Urinary bladder (tissue), 4 donors: Measurements from ENCODE around the gene LIM2. TPM values are rescaled to one million over a fixed set of nuclear protein-coding genes. Genes with fewer than 3 reads are reported as not detected.

Experiments
- DNase-seq: peaks from one replicate; pipeline ENCODE4 v3.0.0-alpha.2; 2015; ENCODE audit errors: extremely low spot score
- H3K27ac ChIP-seq: one replicate; pipeline ENCODE4 v1.5.1; 2013; ENCODE audit warnings: low read depth, mild to moderate bottlenecking, moderate library complexity
- H3K36me3 ChIP-seq: one replicate; pipeline ENCODE4 v1.6.1; 2013; ENCODE audit warnings: mild to moderate bottlenecking, moderate library complexity; ENCODE audit not compliant: insufficient read depth
- H3K4me1 ChIP-seq: one replicate; pipeline ENCODE4 v1.6.1; 2013; ENCODE audit warnings: mild to moderate bottlenecking, moderate library complexity; ENCODE audit not compliant: insufficient read depth
- H3K4me3 ChIP-seq: one replicate; pipeline ENCODE4 v1.5.1; 2013; ENCODE audit warnings: low read depth, low read length
- WGBS: extraction: QIAGEN DNeasy Blood & Tissue Kit; methylation state at CpG from one replicate; pipeline ENCODE4 v1.1.7; 2013; 5-methylcytosine and 5-hydroxymethylcytosine counted together
- polyA plus RNA-seq: library from polyadenylated mRNA; stranded (reverse); fragments of 200-250 nt; gene quantifications from one replicate; pipeline ENCODE4 v1.2.3, GENCODE V29; 2013
- total RNA-seq: library from RNA; depleted of rRNA; stranded (reverse); fragments of >200 nt; gene quantifications from one replicate; pipeline ENCODE4 v1.2.3, GENCODE V29; 2014
- donor health status: healthy with polysubstance abuse.
- donor health status: healthy.

LIM2 gene
- total and polyA plus RNA-seq, 2 donors: not detected

DNA sequence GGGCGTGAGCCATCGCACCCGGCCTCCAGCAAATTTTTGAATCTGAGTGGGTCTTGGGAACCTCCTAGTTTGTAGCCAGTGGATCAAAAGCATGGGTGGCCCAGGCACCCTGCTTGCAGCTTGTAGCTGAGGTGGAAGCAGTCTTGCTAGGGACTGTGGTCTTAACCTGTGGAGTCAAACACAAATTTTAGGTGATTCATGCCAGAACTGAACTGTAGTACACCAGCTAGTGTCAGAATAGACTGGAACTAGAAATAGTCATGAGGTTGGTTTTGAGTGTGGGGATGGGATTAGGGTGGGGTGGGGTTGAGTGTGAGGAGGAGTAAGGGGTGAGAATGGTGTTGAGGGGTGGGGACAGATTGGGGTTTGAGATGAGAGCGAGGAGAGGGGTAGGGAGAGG, 5.8 kb downstream of the LIM2 start:
- no peak overlapping the region for H3K27ac ChIP-seq
- no peaks in the 10 kb centered on the region for H3K4me1 ChIP-seq
- H3K4me3 ChIP-seq: no peak overlapping the region
- no peak for DNase-seq
- 98% methylated on average over 4 of the region's 4 CpGs for WGBS
- H3K36me3 ChIP-seq: no peaks in the 10 kb centered on the region

DNA sequence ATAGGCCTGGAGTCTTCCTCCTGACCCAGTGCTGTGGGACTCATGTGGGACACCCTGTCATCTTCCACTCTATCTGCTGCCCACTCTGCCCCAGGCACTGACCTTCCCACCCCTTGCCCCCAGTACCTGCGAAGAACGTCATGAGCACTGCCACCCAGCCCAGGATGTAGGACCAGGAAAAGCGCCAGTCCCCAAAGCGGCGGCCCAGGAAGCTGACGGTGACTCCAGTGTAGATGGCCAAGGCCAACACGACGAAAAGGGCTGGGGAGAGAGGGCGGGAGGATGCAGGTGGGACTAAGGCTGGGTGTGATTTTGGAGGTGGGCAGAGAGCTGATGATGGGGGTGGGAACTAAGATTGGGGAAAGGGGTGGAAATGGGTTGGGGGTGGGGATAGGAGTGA, 7.4 kb downstream of the LIM2 start:
- Histone ChIP-seq H3K36me3 (no peaks in the 10 kb centered on the region), H3K4me1 (no peaks in the 10 kb centered on the region), H3K27ac (no peak overlapping the region), H3K4me3 (no peak overlapping the region)
- DNase-seq: no peak
- 92% methylated on average over 9 of the region's 9 CpGs for WGBS

DNA sequence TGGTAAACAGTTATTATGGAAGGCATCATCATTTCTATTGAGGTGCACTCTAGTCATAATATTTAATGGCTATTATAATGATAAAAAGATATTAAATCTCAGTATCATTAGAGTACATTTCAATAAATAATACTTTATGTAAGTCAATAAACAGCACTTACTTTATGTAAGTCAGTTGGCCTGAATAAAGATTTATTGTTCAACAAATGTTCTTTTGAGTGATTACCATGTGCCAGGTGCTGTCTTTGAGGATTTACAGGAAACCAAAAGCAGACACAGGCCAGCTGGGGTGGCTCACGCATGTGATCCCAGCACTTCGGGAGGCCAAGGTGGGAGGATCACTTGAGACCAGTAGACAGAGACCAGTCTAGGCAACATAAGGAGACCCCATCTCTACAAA, 10.4 kb downstream of the LIM2 start:
- no peak overlapping the region for H3K4me3 ChIP-seq
- DNase-seq: no peak
- 74% methylated on average over 2 of the region's 2 CpGs for WGBS
- no peak overlapping the region for H3K27ac ChIP-seq
- H3K36me3 ChIP-seq: no peaks in the 10 kb centered on the region
- H3K4me1 ChIP-seq: no peaks in the 10 kb centered on the region

DNA sequence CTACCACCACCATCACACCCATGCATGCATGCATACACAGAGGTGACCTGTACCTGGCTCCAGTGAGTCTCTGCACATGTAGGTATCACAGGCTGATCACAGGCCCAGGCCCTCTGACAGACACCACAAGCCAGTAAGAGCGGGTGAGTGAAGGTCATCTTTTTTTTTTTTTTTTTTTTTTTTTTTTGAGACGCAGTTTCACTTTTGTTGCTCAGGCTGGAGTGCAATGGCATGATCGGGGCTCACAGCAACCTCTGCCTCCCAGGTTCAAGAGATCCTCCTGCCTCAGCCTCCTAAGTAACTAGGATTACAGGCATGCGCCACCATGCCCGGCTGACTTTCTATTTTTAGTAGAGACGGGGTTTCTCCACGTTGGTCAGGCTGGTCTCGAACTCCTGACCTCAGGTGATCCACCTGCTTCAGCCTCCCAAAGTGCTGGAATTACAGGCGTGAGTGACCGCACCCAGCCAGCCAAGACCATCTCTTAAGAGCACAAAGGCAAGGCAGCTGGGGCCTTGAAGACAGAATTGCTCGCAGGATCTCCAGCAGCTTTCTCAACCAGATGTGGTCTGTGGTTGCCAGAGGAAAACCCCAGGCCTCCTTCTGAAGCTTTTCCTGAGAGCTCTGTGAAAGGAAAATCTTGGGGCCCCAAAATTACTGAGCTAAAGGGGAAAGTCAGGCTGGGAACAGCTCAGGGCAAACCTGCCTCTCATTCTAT, 12.1 kb downstream of the LIM2 start:
- 70% methylated on average over 11 of the region's 11 CpGs for WGBS
- Histone ChIP-seq H3K4me1 (no peaks in the 10 kb centered on the region), H3K4me3 (no peak overlapping the region), H3K27ac (no peak overlapping the region), H3K36me3 (no peaks in the 10 kb centered on the region)
- DNase-seq: no peak

DNA sequence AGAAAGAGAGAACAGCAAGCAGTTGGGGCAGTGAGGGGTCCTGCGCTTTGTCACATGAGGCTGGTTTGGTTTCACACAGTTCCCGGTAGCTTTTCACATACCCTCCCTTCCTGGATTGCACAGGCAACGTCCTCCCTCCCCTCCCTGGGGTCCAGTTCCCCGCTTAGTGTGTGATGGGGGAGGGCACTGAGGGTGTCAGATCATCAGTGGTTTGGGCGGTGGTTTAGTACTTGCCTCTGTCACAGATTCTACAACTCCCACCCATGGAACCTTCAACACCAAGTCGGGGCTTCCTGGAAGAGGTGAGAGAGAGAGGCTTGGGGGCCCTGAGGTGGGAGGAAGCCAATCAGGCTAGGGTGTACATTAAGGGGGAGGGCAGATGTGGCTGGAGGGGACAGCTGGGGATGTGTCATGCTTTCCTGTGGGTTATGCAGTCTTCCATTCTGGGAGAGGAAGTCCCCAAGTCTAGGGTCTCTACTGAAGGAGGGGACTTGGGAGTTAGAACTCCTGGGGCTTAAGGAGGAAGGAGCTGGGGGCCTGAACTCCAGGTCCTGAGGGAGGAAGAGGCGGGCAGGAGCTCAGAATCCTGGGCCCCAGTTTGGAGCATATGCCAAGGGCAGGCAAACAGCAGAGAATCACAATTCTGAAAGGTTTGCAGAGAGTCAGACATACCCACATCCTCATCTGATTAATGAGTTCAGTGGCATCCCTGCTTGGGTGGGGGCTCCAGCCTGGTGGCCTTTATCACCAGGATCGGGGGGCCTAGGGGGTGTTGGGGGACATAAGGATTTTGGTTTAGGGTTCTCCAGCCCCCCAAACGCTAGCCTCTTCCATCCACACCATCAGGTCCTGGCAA, 14.9 kb downstream of the LIM2 start, which contains the start of gene NKG7:
Gene NKG7, minus strand, starts transcription at position 6 of the 856 bp plus-strand sequence. CDS start 119 bp downstream, outside the sequence.
- H3K4me1 ChIP-seq: no peaks in the 10 kb centered on the region
- H3K36me3 ChIP-seq: no peaks in the 10 kb centered on the region
- H3K27ac ChIP-seq: no peak within 1 kb of the TSS
- WGBS: 43% methylated on average over 9 of the region's 9 CpGs
- no peak within 1 kb of the TSS for H3K4me3 ChIP-seq
- no peak for DNase-seq

DNA sequence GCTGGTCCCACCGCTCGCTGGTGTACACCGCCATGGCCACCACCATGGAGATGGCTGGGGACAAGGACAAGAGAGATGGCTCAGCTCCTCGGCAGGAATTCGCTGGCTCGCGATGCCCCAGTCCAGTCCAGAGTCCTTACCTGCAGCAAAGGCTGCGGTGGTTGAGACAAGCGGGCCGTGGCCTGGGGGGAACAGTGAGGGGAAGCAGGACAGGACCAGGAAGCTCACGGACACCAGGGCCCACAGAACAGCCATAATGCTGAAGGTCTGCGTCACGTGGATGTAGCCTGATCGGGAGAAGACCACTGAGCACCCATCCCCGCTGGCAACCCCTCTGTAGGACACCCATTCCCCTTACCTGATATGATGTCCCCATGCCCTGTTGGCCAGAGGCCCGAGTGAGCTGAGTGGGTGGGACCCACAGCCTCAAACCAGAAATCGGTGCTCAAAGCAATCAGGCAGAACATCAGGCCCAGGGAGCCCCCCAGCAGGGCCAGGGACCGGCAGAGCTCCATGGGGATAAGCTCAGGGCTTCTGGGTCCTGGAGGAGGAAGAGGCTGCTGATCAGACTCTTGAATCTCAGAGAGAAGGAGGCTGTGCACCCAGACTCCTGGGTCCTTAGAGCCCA, 15.6 kb downstream of the LIM2 start:
- no peak for DNase-seq
- WGBS: 84% methylated on average over 18 of the region's 18 CpGs
- Histone ChIP-seq H3K4me3 (no peak overlapping the region), H3K4me1 (no peaks in the 10 kb centered on the region), H3K36me3 (no peaks in the 10 kb centered on the region), H3K27ac (no peak overlapping the region)

DNA sequence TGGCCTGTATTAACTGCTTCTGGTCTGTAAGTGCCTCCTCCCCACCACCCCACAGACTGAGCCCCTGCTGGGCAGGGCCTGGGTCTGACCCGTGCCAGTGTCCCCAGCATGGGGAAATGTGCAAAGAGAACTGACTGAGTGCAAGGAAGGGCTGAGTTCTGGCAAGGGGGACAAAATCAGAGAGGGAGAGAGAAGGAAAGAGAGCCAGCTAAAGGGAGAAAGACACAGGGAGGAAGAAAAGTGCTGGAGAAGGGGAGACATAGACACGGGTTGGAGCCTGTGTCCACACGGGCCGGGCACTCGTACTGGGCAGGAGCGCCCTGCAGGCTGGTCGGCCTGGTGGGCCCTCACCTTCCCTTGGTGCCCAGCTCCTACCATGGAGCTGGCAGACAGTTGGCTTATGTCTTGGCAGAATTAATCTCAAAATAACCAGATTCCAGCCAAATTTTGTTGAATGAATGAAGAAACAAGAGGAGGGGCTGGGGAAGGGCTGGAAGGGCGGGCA, 16.5 kb downstream of the LIM2 start:
- Histone ChIP-seq H3K4me1 (no peaks in the 10 kb centered on the region), H3K4me3 (no peak overlapping the region), H3K27ac (no peak overlapping the region), H3K36me3 (no peaks in the 10 kb centered on the region)
- no peak for DNase-seq
- 79% methylated on average over 8 of the region's 8 CpGs for WGBS

DNA sequence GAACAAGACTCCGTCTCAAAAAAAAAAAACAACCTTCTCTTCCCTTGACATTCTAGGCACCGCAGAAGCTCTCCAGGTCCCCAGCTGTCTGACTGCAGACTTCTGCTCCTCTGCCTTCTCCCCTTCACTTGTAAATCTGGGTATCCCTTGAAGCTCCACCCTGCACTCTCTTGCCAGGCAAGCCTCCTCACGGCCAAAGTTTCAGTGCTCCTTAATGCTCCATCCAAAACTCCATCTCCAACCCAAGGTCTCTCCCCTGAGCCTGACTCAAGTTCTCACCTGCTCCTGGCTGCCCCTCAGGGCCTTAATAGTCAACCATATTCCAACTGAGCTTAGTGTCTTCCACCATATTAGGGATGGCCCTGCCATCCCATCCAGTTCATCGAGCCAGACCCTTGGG, 17.5 kb downstream of the LIM2 start:
- Histone ChIP-seq H3K36me3 (no peaks in the 10 kb centered on the region), H3K27ac (no peak overlapping the region), H3K4me3 (no peak overlapping the region), H3K4me1 (peaks cover 1% of the 10 kb centered on the region)
- DNase-seq: no peak
- WGBS: 62% methylated on average over 4 of the region's 4 CpGs

DNA sequence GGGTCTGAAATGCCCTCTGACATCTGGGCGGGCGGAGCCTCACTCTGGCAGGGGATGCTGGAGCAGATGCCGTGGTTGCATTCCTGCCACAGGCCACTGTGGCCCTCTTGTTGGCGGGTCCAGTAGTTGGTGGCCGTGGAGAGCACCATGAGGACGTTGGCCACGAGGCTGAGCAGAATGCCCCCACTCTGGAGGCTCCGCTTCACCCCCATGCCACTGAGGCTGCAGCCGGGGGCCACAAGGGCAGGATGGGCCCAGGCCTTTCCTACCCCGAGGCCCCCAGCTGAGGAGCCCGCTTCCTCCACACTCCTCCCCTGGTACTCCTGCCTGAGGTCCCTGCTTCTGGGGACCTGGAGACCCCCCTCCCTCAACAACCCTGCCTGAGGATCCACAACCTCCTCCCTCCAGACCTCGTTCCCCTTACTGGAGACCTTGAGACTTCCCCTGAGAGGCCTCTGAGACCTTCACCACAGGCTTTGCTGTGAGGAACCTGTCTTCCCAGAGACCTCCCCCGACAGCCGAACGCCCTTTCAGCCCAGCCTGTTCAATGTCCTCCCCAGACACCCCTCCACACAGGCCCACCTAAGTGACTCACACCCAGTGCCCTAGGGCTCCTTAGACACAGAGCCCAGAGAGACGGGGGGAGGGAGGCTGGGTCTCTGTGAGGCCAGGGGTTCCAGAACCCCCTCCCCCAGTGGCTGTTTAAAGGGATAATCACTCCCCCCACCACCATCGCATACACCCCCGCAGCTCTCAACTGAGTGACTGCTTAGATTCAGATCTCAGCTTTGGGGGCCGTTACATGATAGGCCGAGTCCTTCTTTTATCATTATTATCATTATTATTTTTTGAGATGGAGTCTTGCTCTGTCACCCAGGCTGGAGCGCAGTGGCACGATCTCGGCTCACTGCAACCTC, 19.1 kb downstream of the LIM2 start, which contains the start of gene CLDND2:
Gene CLDND2, minus strand, starts transcription at position 638 of the 917 bp plus-strand sequence. Its CDS starts 426 bp downstream, at position 212.
- Histone ChIP-seq H3K4me1 (peaks cover 2% of the 10 kb centered on the region), H3K4me3 (peak within 1 kb of the TSS; percentile 45), H3K27ac (peak within 1 kb of the TSS; percentile 19), H3K36me3 (no peaks in the 10 kb centered on the region)
- DNase-seq: no peak
- 57% methylated on average over 23 of the region's 23 CpGs for WGBS

DNA sequence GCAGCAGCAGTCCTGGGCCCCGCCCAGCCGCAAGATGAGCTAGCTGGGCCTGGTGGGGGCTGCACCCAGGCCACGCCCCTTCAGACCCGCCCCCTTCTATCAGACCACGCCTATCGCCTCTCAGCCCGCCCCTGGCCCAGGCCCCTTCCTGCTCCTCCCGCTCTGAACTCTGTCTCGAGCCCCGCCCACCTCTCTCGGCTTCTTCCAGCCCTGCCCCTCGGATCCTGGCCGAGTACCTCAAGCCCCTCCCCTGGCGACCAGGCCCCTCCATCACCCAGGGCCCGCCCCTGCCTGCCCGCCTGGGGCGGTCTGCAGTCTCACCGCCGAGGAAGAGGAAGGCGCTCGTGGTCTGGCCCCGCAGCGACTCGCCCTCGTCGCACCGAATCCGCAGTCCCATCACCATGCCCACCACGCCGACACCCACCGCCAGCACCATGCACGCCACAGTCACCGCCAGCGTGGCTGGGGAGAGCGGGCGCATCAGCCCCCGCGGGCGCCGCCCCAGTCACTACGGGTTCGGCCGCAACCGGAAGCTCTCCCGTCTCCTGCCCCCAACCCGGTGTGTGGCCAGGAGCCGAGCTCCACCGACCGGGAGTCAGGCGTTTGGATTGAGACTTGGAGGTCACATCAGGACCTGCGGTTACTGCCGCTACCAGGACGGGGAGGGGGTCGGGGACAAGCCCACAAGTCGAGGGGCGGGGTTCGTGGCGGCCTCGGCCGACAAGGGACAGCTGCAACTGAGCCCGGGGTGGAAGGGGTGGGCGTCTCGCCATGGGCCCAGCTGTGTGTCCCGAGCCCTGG, 20.0 kb downstream of the LIM2 start:
- Histone ChIP-seq H3K36me3 (no peaks in the 10 kb centered on the region), H3K4me3 (peak overlapping the region; percentile 60), H3K27ac (peak overlapping the region; percentile 89), H3K4me1 (peaks cover 2% of the 10 kb centered on the region)
- peak; percentile 97 for DNase-seq
- WGBS: under 1% methylated on average over 64 of the region's 64 CpGs

DNA sequence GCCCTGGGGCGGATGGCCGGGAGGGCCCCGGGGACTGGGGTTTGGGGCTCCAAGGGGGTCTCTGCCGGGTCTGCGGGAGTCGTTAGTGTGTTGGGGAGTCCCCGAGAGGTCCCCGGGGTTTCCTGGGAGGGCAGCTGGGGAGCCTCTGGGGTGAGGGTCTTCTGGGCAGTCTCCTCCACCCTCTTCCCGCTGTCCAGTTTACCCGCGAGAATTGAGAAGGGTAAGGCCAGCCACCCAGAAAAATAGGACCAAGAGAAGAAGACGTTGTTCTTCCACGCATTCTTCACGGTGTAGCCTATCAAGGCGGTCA, 20.6 kb downstream of the LIM2 start:
- Histone ChIP-seq H3K4me1 (peaks cover 2% of the 10 kb centered on the region), H3K36me3 (no peaks in the 10 kb centered on the region), H3K27ac (peak overlapping the region; percentile 89), H3K4me3 (peak overlapping the region; percentile 60)
- under 1% methylated on average over 15 of the region's 15 CpGs for WGBS
- DNase-seq: no peak
